ENCODE data around the gene ICAM2.

ICAM2 gene

DNA sequence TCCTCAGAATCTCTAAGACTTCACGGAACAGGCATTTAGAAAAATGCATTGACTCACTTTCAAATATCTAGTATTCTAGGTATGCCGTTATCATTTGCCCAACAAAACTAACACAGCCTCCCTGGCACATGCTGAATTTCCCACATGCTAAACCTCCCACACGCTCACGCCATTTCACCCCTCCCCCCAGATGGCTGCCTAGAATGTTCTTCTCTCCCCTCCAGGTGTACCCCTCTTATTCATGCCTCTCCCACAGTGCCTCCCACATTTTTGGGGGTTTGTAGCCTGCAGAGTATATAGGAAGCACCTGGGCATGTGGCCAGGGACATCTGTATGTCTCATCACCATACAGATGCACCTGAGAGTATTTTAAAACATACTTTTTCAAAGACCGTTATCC, 38.2 kb upstream of the ICAM2 start:
- no peak for DNase-seq (ENCODE audit: low read depth, low spot score)
- H3K4me3 ChIP-seq (ENCODE audit: low read depth, low read length): no peak overlapping the region
- TF ChIP-seq, protein P1, sequence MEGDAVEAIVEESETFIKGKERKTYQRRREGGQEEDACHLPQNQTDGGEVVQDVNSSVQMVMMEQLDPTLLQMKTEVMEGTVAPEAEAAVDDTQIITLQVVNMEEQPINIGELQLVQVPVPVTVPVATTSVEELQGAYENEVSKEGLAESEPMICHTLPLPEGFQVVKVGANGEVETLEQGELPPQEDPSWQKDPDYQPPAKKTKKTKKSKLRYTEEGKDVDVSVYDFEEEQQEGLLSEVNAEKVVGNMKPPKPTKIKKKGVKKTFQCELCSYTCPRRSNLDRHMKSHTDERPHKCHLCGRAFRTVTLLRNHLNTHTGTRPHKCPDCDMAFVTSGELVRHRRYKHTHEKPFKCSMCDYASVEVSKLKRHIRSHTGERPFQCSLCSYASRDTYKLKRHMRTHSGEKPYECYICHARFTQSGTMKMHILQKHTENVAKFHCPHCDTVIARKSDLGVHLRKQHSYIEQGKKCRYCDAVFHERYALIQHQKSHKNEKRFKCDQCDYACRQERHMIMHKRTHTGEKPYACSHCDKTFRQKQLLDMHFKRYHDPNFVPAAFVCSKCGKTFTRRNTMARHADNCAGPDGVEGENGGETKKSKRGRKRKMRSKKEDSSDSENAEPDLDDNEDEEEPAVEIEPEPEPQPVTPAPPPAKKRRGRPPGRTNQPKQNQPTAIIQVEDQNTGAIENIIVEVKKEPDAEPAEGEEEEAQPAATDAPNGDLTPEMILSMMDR (IDR thresholded peaks at IDR 0.05; ENCODE audit: low read depth, low read length): no peak
- in situ Hi-C loops (cut with HindIII; ENCODE audit: low sequenced_read_pairs): no loop called here

DNA sequence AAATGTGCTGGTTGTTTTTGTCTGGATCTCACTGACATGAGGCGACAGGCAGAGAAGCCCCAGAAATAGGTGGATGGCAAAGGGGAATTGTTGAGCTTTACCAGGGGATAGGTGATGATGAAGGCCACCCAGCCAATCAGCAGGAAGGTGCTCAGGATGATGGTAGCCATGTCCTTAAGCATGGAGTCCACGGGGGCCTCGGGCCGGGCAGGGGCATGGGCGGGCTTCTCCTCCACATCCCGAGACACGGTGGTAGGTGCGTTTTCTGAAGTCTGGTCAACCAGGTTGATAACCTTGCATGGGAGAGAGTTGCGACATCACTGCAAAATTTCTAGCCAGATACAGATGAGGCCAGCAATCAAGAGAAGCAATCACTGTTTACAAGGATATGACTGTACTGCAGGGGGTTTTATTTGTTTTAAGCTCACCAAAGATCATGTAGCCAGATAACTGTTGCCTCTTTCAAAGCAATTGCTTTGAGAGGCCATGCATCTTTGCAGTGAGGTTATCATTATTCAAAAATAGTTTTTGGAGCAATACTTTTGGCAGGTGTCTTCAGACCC, 37.3 kb upstream of the ICAM2 start:
- in situ Hi-C loops (cut with HindIII; ENCODE audit: low sequenced_read_pairs): no loop called here
- TF ChIP-seq, protein P1 (IDR thresholded peaks at IDR 0.05; ENCODE audit: low read depth, low read length): no peak
- DNase-seq (ENCODE audit: low read depth, low spot score): no peak
- no peak overlapping the region for H3K4me3 ChIP-seq (ENCODE audit: low read depth, low read length)

DNA sequence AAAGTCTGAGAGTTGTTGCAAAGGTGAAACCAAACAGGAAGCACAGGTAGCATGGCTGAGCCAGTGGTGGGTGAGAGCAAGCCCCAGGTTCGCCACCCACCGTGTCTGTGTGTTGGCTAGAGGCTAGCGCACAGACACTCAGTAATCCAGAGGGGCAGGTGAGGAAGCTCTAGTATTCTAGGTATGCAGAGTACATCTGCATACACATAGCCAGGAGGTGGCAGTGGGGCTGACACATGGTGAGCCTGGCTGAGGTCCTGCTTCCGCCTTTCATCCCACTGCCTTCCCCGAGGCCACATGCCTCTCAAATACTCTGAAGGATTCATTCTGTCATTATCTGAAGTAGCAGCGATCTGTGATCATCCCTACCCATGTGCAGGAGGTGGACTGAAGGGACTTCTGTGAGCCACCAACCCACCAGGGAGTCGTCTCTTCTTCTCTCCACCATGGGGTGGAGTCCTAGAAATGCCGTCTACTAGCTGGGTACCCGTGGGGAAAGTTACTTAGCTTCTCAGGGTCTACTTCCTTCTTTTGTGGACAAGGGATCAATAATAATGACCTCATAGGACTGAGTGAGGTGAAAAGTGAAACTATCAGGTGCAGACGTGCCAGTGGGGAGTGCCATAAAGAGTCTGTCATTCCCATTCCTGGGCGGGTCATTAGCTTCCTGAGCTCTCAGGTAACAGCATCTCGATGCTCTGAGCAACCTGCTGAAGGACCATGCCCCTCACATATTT, 36.0 kb upstream of the ICAM2 start:
- TF ChIP-seq, protein P1 (IDR thresholded peaks at IDR 0.05; ENCODE audit: low read depth, low read length): no peak
- in situ Hi-C loops (cut with HindIII; ENCODE audit: low sequenced_read_pairs): no loop called here
- H3K4me3 ChIP-seq (ENCODE audit: low read depth, low read length): no peak overlapping the region
- DNase-seq (ENCODE audit: low read depth, low spot score): no peak

- in situ Hi-C loops (cut with HindIII; ENCODE audit: low sequenced_read_pairs): no loop called here
- DNase-seq (ENCODE audit: low read depth, low spot score): no peak
- TF ChIP-seq, protein P1 (IDR thresholded peaks at IDR 0.05; ENCODE audit: low read depth, low read length): no peak
- H3K4me3 ChIP-seq (ENCODE audit: low read depth, low read length): no peak overlapping the region
Observed at GRCh38 chr17:64055183-64056142, 35.0 kb upstream of the ICAM2 start.

GRCh38 chr17:64054304-64054703, 33.9 kb upstream of the ICAM2 start:
- in situ Hi-C loops (cut with HindIII; ENCODE audit: low sequenced_read_pairs): no loop called here
- TF ChIP-seq, protein P1 (IDR thresholded peaks at IDR 0.05; ENCODE audit: low read depth, low read length): no peak

GRCh38 chr17:64053101-64053500, 32.7 kb upstream of the ICAM2 start:
- in situ Hi-C loops (cut with HindIII; ENCODE audit: low sequenced_read_pairs): no loop called here
- TF ChIP-seq, protein P1 (IDR thresholded peaks at IDR 0.05; ENCODE audit: low read depth, low read length): no peak

More at GRCh38 chr17:64054304-64054703, 33.9 kb upstream of the ICAM2 start:
- H3K4me3 ChIP-seq (ENCODE audit: low read depth, low read length): no peak overlapping the region
- no peak for DNase-seq (ENCODE audit: low read depth, low spot score)

More at GRCh38 chr17:64053101-64053500, 32.7 kb upstream of the ICAM2 start:
- H3K4me3 ChIP-seq (ENCODE audit: low read depth, low read length): no peak overlapping the region
- DNase-seq (ENCODE audit: low read depth, low spot score): no peak

Data from astrocyte of the spinal cord (primary cell).